T-cell (primary cell): ENCODE measurements around the gene GJB4. TPM values are rescaled to one million over a fixed set of nuclear protein-coding genes. Genes with fewer than 3 reads are reported as not detected.

ENCODE experiments used
- ATAC-seq, 4 experiments: fragments of 200-7000 bp in 3 of 4; fragments of 150-1000 bp in 1 of 4; cut with Tn5 transposase; replicated peaks in 1 of 4; 1 replicate in 3 of 4; 2 replicates in 1 of 4; pipeline ENCODE4 v1.10.0; 2021; ENCODE audit warnings: moderate library complexity in 3 of 4, mild to moderate bottlenecking in 2 of 4, moderate number of reproducible peaks in 1 of 4
- CTCF ChIA-PET, 2 donors: fragments of 300-600 bp; sonication (Branson Sonifier 250); formaldehyde crosslinking; loops; one replicate each; lab custom pipeline; 2022; ENCODE audit warnings: antibody characterized with exemption in 2 of 2; lab: Charles Lee
- POLR2A ChIA-PET, 2 donors: fragments of 300-600 bp; sonication (Branson Sonifier 250); formaldehyde crosslinking; loops; one replicate each; lab custom pipeline; 2022; ENCODE audit warnings: antibody characterized with exemption in 2 of 2; lab: Charles Lee
- DNase-seq, 35 experiments: peaks; one replicate each; pipeline versions ENCODE4 v3.0.0 to v3.0.0-alpha.2; 2013 to 2023
- H3K27ac ChIP-seq: one replicate; pipeline ENCODE4 v1.5.1; 2013; ENCODE audit warnings: low read length
- H3K27me3 ChIP-seq, 2 experiments: replicated peaks in 1 of 2; 1 replicate in 1 of 2; 2 replicates in 1 of 2; pipeline versions ENCODE4 v1.6.1 to v1.7.0; 2013; ENCODE audit warnings: low read length in 1 of 2, mixed read lengths in 1 of 2; ENCODE audit not compliant: control insufficient read depth in 2 of 2, insufficient read depth in 2 of 2; ENCODE audit errors: extremely low read depth in 1 of 2
- H3K36me3 ChIP-seq, 2 donors: 1 replicate in 1 of 2; 2 replicates in 1 of 2; pipeline versions ENCODE4 v1.6.1 to v1.7.0; 2013; ENCODE audit warnings: low read length in 1 of 2; ENCODE audit not compliant: control insufficient read depth in 2 of 2, insufficient read depth in 1 of 2; ENCODE audit errors: extremely low read depth in 1 of 2
- H3K4me1 ChIP-seq, 2 experiments: 1 replicate in 1 of 2; 2 replicates in 1 of 2; pipeline versions ENCODE4 v1.6.1 to v1.7.0; 2013; ENCODE audit warnings: low read length in 2 of 2, mixed read lengths in 1 of 2; ENCODE audit not compliant: insufficient read depth in 2 of 2, control insufficient read depth in 1 of 2; ENCODE audit errors: extremely low read depth in 1 of 2
- H3K4me3 ChIP-seq, 2 donors: 1 replicate in 1 of 2; 2 replicates in 1 of 2; pipeline versions ENCODE4 v1.5.1 to v1.7.0; 2013; ENCODE audit warnings: mild to moderate bottlenecking in 2 of 2, low read length in 1 of 2, moderate library complexity in 1 of 2; ENCODE audit not compliant: control insufficient read depth in 1 of 2; ENCODE audit errors: extremely low read depth in 1 of 2
- H3K9me3 ChIP-seq: 2 replicates; pipeline ENCODE4 v1.7.0; 2013
- H3K27ac Mint-ChIP-seq, 2 donors: one replicate each; pipeline ENCODE4 v1.8.0; 2020 to 2021; ENCODE audit warnings: mild to moderate bottlenecking in 2 of 2, mixed read lengths in 2 of 2
- H3K27me3 Mint-ChIP-seq, 2 donors: one replicate each; pipeline ENCODE4 v1.8.0; 2021 to 2022; ENCODE audit warnings: mixed read lengths in 2 of 2
- H3K36me3 Mint-ChIP-seq: one replicate; pipeline ENCODE4 v1.8.0; 2021; ENCODE audit warnings: mixed read lengths
- H3K4me1 Mint-ChIP-seq, 3 donors: one replicate each; pipeline ENCODE4 v1.8.0; 2020 to 2022; ENCODE audit warnings: mixed read lengths in 3 of 3, mild to moderate bottlenecking in 1 of 3
- H3K4me3 Mint-ChIP-seq, 3 donors: one replicate each; pipeline ENCODE4 v1.8.0; 2020 to 2022; ENCODE audit warnings: mild to moderate bottlenecking in 3 of 3, mixed read lengths in 3 of 3, moderate library complexity in 3 of 3
- H3K9me3 Mint-ChIP-seq, 3 donors: one replicate each; pipeline ENCODE4 v1.8.0; 2020 to 2022; ENCODE audit warnings: mixed read lengths in 3 of 3
- WGBS: methylation state at CpG from one replicate; pipeline ENCODE4 v1.1.5; 2013; ENCODE audit warnings: missing lambda C conversion rate; ENCODE audit not compliant: insufficient coverage; 5-methylcytosine and 5-hydroxymethylcytosine counted together
- total RNA-seq, 35 experiments: library from RNA in 6 of 35; stranded (reverse) in 6 of 35; fragments of 120-200 nt in 1 of 35; gene quantifications; one replicate each; pipeline versions ENCODE4 v1.2.1 to v1.2.4 and lab custom pipeline; 2013 to 2026

The GJB4 gene
- total RNA-seq, 5 donors from 2014 or later (not counting 1 experiment from before 2014, with no cell fraction given), result not detected

- Mint-ChIP-seq H3K4me3 (no peak overlapping the region), H3K36me3 (no peaks in the 10 kb centered on the region), H3K9me3 (no peaks in the 10 kb centered on the region), H3K27ac (no peak overlapping the region), H3K4me1 (peaks cover 0 to 3% (median 2%) of the 10 kb centered on the region in 3 donors), H3K27me3 (peaks cover 45 to 50% of the 10 kb centered on the region in 2 donors)
- H3K4me3 ChIP-seq, result no peak overlapping the region
- no peak overlapping the region for H3K27ac ChIP-seq
- H3K27me3 ChIP-seq, result peaks cover 7 to 66% of the 10 kb centered on the region in 2 experiments
- H3K9me3 ChIP-seq, result no peaks in the 10 kb centered on the region
- H3K36me3 ChIP-seq, result no peaks in the 10 kb centered on the region
- ATAC-seq (no peak), DNase-seq (no peak)
- WGBS, result no CpG with 5 or more reads among the region's 5 CpGs
- CTCF ChIA-PET, result interaction anchor here in 1 of 2 donors (0.7 kb wide), 1 partner anchor 91 kb away, joined by 3 read pairs; no protein-coding TSS in a partner anchor
- H3K4me1 ChIP-seq, result peaks cover 0 to 9% of the 10 kb centered on the region in 2 experiments
- POLR2A ChIA-PET, result no interaction called here
These were observed 19.5 kb downstream of the GJB4 start for GRCh38 chr1:34779005-34779404.

- H3K27ac Mint-ChIP-seq, result no peak overlapping the region
- Histone ChIP-seq H3K9me3 (no peaks in the 10 kb centered on the region), H3K36me3 (no peaks in the 10 kb centered on the region), H3K27me3 (peaks cover 7 to 62% of the 10 kb centered on the region in 2 experiments), H3K4me1 (peaks cover 0 to 9% of the 10 kb centered on the region in 2 experiments), H3K4me3 (no peak overlapping the region), H3K27ac (no peak overlapping the region)
- peaks cover 47 to 52% of the 10 kb centered on the region in 2 donors for H3K27me3 Mint-ChIP-seq
- ChIA-PET POLR2A (no interaction called here), CTCF (interaction anchor here in 1 of 2 donors (0.7 kb wide), 1 partner anchor 91 kb away, joined by 3 read pairs; no protein-coding TSS in a partner anchor)
- H3K9me3 Mint-ChIP-seq, result no peaks in the 10 kb centered on the region
- ATAC-seq, result no peak
- WGBS, result 85% methylated on average over 4 of the region's 5 CpGs
- no peaks in the 10 kb centered on the region for H3K36me3 Mint-ChIP-seq
- peaks cover 0 to 3% (median 2%) of the 10 kb centered on the region in 3 donors for H3K4me1 Mint-ChIP-seq
- H3K4me3 Mint-ChIP-seq, result no peak overlapping the region
- DNase-seq, result no peak
These were observed 20.0 kb downstream of the GJB4 start for GRCh38 chr1:34779526-34779925.

GRCh38 chr1:34779962-34780361 is 20.4 kb downstream of the GJB4 start:
- H3K27me3 Mint-ChIP-seq, result peaks cover 47 to 52% of the 10 kb centered on the region in 2 donors
- WGBS, result 86% methylated on average over 4 of the region's 5 CpGs
- no peak for DNase-seq

GRCh38 chr1:34780528-34780927 is 21.0 kb downstream of the GJB4 start:
- H3K27ac Mint-ChIP-seq, result no peak overlapping the region
- H3K27me3 ChIP-seq, result peaks cover 7 to 68% of the 10 kb centered on the region in 2 experiments
- no peaks in the 10 kb centered on the region for H3K9me3 Mint-ChIP-seq
- POLR2A ChIA-PET, result no interaction called here
- peaks cover 0 to 3% (median 2%) of the 10 kb centered on the region in 3 donors for H3K4me1 Mint-ChIP-seq
- CTCF ChIA-PET, result no interaction called here
- H3K36me3 Mint-ChIP-seq, result no peaks in the 10 kb centered on the region
- H3K9me3 ChIP-seq, result no peaks in the 10 kb centered on the region
- peaks cover 52 to 53% of the 10 kb centered on the region in 2 donors for H3K27me3 Mint-ChIP-seq
- H3K27ac ChIP-seq, result no peak overlapping the region
- H3K36me3 ChIP-seq, result no peaks in the 10 kb centered on the region
- WGBS, result 100% methylated on average over 1 of the region's 2 CpGs
- no peak overlapping the region for H3K4me3 Mint-ChIP-seq
- ATAC-seq (no peak), DNase-seq (no peak)
- H3K4me3 ChIP-seq, result no peak overlapping the region
- peaks cover 0 to 9% of the 10 kb centered on the region in 2 experiments for H3K4me1 ChIP-seq

More at GRCh38 chr1:34779962-34780361, 20.4 kb downstream of the GJB4 start:
- ChIA-PET POLR2A (no interaction called here), CTCF (no interaction called here)
- Histone ChIP-seq H3K4me3 (no peak overlapping the region), H3K36me3 (no peaks in the 10 kb centered on the region), H3K27ac (no peak overlapping the region), H3K4me1 (peaks cover 0 to 9% of the 10 kb centered on the region in 2 experiments), H3K27me3 (peaks cover 7 to 64% of the 10 kb centered on the region in 2 experiments), H3K9me3 (no peaks in the 10 kb centered on the region)
- ATAC-seq, result no peak
- Mint-ChIP-seq H3K9me3 (no peaks in the 10 kb centered on the region), H3K4me1 (peaks cover 0 to 3% (median 2%) of the 10 kb centered on the region in 3 donors), H3K4me3 (no peak overlapping the region), H3K36me3 (no peaks in the 10 kb centered on the region), H3K27ac (no peak overlapping the region)

GRCh38 chr1:34781071-34781843 is 21.7 kb downstream of the GJB4 start, which contains the start of gene GJB3:
GJB3 (plus strand) TSS chr1:34781214; CDS start chr1:34784763, 3,549 bp downstream.
- Mint-ChIP-seq H3K27me3 (peaks cover 54 to 55% of the 10 kb centered on the region in 2 donors), H3K4me1 (peaks cover under 1 to 3% (median 2%) of the 10 kb centered on the region in 3 donors), H3K36me3 (no peaks in the 10 kb centered on the region), H3K9me3 (no peaks in the 10 kb centered on the region), H3K27ac (no peak within 1 kb of the TSS), H3K4me3 (peak within 1 kb of the TSS in 1 of 3 donors; percentile 37)
- ATAC-seq (peak in 3 of 4 experiments; percentile 27 to 53 (median 48)), DNase-seq (peak in 3 of 35 experiments; percentile 7 to 9 (median 7))
- 5% methylated on average over 60 of the region's 62 CpGs for WGBS
- Histone ChIP-seq H3K9me3 (no peaks in the 10 kb centered on the region), H3K27me3 (peaks cover 7 to 76% of the 10 kb centered on the region in 2 experiments), H3K4me3 (peak within 1 kb of the TSS in 1 of 2 donors; percentile 38), H3K36me3 (no peaks in the 10 kb centered on the region), H3K4me1 (peaks cover 0 to 11% of the 10 kb centered on the region in 2 experiments), H3K27ac (no peak within 1 kb of the TSS)
- ChIA-PET CTCF (no interaction called here), POLR2A (no interaction called here)

- Histone ChIP-seq H3K36me3 (no peaks in the 10 kb centered on the region), H3K27me3 (peaks cover 7 to 79% of the 10 kb centered on the region in 2 experiments), H3K4me1 (peaks cover 0 to 14% of the 10 kb centered on the region in 2 experiments), H3K9me3 (no peaks in the 10 kb centered on the region), H3K4me3 (no peak overlapping the region), H3K27ac (no peak overlapping the region)
- H3K4me3 Mint-ChIP-seq, result peak overlapping the region in 1 of 3 donors; percentile 37
- H3K9me3 Mint-ChIP-seq, result no peaks in the 10 kb centered on the region
- DNase-seq (no peak), ATAC-seq (no peak)
- no peaks in the 10 kb centered on the region for H3K36me3 Mint-ChIP-seq
- ChIA-PET POLR2A (no interaction called here), CTCF (no interaction called here)
- peaks cover 4 to 7% (median 6%) of the 10 kb centered on the region in 3 donors for H3K4me1 Mint-ChIP-seq
- H3K27me3 Mint-ChIP-seq, result peaks cover 57 to 61% of the 10 kb centered on the region in 2 donors
- H3K27ac Mint-ChIP-seq, result no peak overlapping the region
- WGBS, result 25% methylated on average over 10 of the region's 18 CpGs
These were observed 22.4 kb downstream of the GJB4 start for GRCh38 chr1:34781844-34782391.
